Body of pancreas (tissue), 4 donors: ENCODE measurements around the gene ACSF3. TPM values are rescaled to one million over a fixed set of nuclear protein-coding genes. Genes with fewer than 3 reads are reported as not detected.

Experiments used
- ATAC-seq: fragments of 150-250 bp; one replicate; pipeline ENCODE4 v1.9.1; 2016
- DNase-seq, 4 donors: peaks; one replicate each; pipeline ENCODE4 v3.0.0-alpha.2; 2019
- H3K27ac ChIP-seq, 4 donors: fragments of 200-600 bp; sonication (generic); 1 replicate in 3 of 4; 2 replicates in 1 of 4; pipeline versions ENCODE4 v1.5.1 to v1.6.1; 2016 to 2019; ENCODE audit warnings: mild to moderate bottlenecking in 1 of 4, mixed read lengths in 1 of 4, moderate library complexity in 1 of 4
- H3K27me3 ChIP-seq, 2 donors: fragments of 200-600 bp; sonication (generic); one replicate each; pipeline ENCODE4 v1.6.0; 2016; ENCODE audit warnings: mild to moderate bottlenecking in 1 of 2
- H3K36me3 ChIP-seq, 2 donors: fragments of 200-600 bp; sonication (generic); replicated peaks in 1 of 2; 2 replicates each; pipeline ENCODE4 v1.5.1; 2016; ENCODE audit warnings: low read depth in 2 of 2; ENCODE audit not compliant: insufficient read depth in 1 of 2
- H3K4me1 ChIP-seq: fragments of 200-600 bp; sonication (generic); one replicate; pipeline ENCODE4 v1.6.0; 2016
- H3K4me3 ChIP-seq, 2 donors: fragments of 200-600 bp; sonication (generic); 1 replicate in 1 of 2; 2 replicates in 1 of 2; pipeline ENCODE4 v1.5.1; 2016 to 2019
- H3K9me3 ChIP-seq, 3 donors: fragments of 200-600 bp; sonication (generic); 1 replicate in 2 of 3; 2 replicates in 1 of 3; pipeline ENCODE4 v1.5.1; 2016
- CTCF ChIP-seq, 7 experiments: fragments of 450-650 bp in 4 of 7; fragments of 200-600 bp in 3 of 7; sonication (generic) in 3 of 7; IDR thresholded peaks; one replicate each; pipeline ENCODE4 v1.5.1; 2016 to 2019; ENCODE audit warnings: antibody characterized with exemption in 7 of 7
- POLR2A ChIP-seq, 3 donors: fragments of 450-650 bp; IDR thresholded peaks; one replicate each; pipeline ENCODE4 v1.6.1; 2016; ENCODE audit warnings: antibody characterized with exemption in 3 of 3, mild to moderate bottlenecking in 2 of 3
- WGBS, 2 donors: methylation state at CpG; one replicate each; pipeline ENCODE4 v1.1.5; 2017; 5-methylcytosine and 5-hydroxymethylcytosine counted together
- intact Hi-C: fragments of 100-400 bp; cut with DNase I; formaldehyde crosslinking; loops from one replicate; pipeline ENCODE4 v1.15.1; 2023
- total RNA-seq, 2 donors: library from RNA; depleted of rRNA; stranded (reverse); fragments of >200 nt; gene quantifications; one replicate each; pipeline ENCODE4 v1.1.0, GENCODE V29; 2016

The ACSF3 gene
- total RNA-seq, 2 donors from 2014 or later = 22.1 to 48.8 TPM

DNA sequence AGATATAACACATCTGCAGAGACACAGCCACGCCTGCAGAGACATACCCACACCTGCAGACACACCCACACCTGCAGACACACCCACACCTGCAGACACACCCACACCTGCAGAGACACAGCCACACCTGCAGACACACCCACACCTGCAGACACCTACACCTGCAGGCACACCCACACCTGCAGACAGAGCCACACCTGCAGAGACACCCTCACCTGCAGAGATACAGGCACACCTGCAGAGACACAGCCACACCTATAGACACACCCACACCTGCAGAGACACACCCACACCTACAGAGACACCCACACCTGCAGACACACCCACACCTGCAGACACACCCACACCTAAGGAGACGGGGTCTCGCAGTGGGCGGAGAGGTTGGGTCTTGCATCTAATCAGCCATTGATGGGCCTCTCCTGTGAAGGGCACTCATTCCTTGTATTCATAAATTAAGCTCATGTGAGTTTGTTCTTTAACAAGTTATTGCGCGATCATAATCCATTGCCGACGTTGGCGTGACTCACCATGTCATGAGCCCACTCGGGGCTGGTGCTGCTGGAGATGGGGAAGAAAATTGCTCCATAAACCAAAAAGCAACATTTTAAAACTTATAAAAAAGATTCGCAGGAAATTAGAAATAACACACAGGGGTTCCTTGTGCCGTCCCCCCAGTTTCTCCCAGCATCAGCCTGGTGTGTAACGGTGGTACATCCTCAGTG, 49.0 kb downstream of the ACSF3 start:
- no peak for ATAC-seq
- no peaks in the 10 kb centered on the region for H3K27me3 ChIP-seq
- H3K4me3 ChIP-seq = no peak overlapping the region
- H3K9me3 ChIP-seq = no peaks in the 10 kb centered on the region
- H3K27ac ChIP-seq = no peak overlapping the region
- no peaks in the 10 kb centered on the region for H3K4me1 ChIP-seq
- peaks cover 0 to 3% of the 10 kb centered on the region in 2 donors for H3K36me3 ChIP-seq
- TF ChIP-seq CTCF (IDR thresholded peaks at IDR 0.05) (no peak), POLR2A (IDR thresholded peaks at IDR 0.05) (no peak)
- DNase-seq = no peak
- 93 to 96% methylated on average over 12 to 13 of the region's 13 CpGs for WGBS, 2 donors
- intact Hi-C loops = no loop called here

GRCh38 chr16:89143201-89143741, 49.6 kb downstream of the ACSF3 start:
- intact Hi-C loops = no loop called here
- Histone ChIP-seq H3K27ac (no peak overlapping the region), H3K36me3 (peaks cover 0 to 3% of the 10 kb centered on the region in 2 donors), H3K4me3 (no peak overlapping the region), H3K4me1 (no peaks in the 10 kb centered on the region), H3K9me3 (no peaks in the 10 kb centered on the region), H3K27me3 (no peaks in the 10 kb centered on the region)
- TF ChIP-seq CTCF (IDR thresholded peaks at IDR 0.05) (no peak), POLR2A (IDR thresholded peaks at IDR 0.05) (no peak)
- 92 to 93% methylated on average over 14 to 17 of the region's 17 CpGs for WGBS, 2 donors
- no peak for DNase-seq
- no peak for ATAC-seq

- ATAC-seq = no peak
- no peak for DNase-seq
- intact Hi-C loops = no loop called here
- peaks cover 3 to 4% of the 10 kb centered on the region in 2 donors for H3K36me3 ChIP-seq
- no peaks in the 10 kb centered on the region for H3K4me1 ChIP-seq
- 91 to 94% methylated on average over 12 to 22 of the region's 22 CpGs for WGBS, 2 donors
- no peak overlapping the region for H3K27ac ChIP-seq
- no peak overlapping the region for H3K4me3 ChIP-seq
- no peaks in the 10 kb centered on the region for H3K27me3 ChIP-seq
- peaks cover 0 to 2% (median 0%) of the 10 kb centered on the region in 3 donors for H3K9me3 ChIP-seq
- TF ChIP-seq POLR2A (IDR thresholded peaks at IDR 0.05) (no peak), CTCF (IDR thresholded peaks at IDR 0.05) (no peak)
Observed at GRCh38 chr16:89143911-89144675, 50.4 kb downstream of the ACSF3 start.

DNA sequence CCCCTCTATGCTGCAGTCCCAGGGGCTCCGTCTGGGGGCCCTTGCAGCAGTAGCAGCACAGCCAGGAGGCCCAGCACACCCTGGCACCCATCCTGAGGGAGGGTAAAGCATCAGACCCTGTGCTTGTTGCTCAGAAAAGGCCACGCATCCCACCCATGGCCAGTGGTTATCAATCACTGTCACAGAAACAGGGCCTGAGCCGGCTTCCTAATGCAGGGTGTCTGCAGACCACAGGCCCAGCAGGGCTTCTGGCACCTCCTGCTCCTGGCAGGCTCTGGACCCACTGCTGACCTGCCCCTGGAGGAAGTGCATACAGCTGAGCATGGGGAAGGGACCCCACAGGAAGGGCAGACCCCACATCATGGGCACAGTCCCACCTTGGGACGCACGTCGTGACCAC, 51.0 kb downstream of the ACSF3 start:
- TF ChIP-seq CTCF (IDR thresholded peaks at IDR 0.05) (no peak), POLR2A (IDR thresholded peaks at IDR 0.05) (no peak)
- 80 to 82% methylated on average over 1 to 6 of the region's 6 CpGs for WGBS, 2 donors

More for the DNA sequence above, 51.0 kb downstream of the ACSF3 start:
- Histone ChIP-seq H3K27ac (no peak overlapping the region), H3K4me1 (no peaks in the 10 kb centered on the region), H3K27me3 (no peaks in the 10 kb centered on the region), H3K36me3 (peaks cover 3 to 4% of the 10 kb centered on the region in 2 donors), H3K9me3 (peaks cover 0 to 7% (median 0%) of the 10 kb centered on the region in 3 donors), H3K4me3 (no peak overlapping the region)
- no peak for DNase-seq
- intact Hi-C loops = no loop called here
- no peak for ATAC-seq
